COLO668 (cell line): ENCODE data around the gene PYGB.

ENCODE experiments used
- DNase-seq: peaks from one replicate; lab custom pipeline; 2025; ENCODE audit not compliant: unreplicated experiment; lab: John Stamatoyannopoulos, UW

The PYGB gene

DNA sequence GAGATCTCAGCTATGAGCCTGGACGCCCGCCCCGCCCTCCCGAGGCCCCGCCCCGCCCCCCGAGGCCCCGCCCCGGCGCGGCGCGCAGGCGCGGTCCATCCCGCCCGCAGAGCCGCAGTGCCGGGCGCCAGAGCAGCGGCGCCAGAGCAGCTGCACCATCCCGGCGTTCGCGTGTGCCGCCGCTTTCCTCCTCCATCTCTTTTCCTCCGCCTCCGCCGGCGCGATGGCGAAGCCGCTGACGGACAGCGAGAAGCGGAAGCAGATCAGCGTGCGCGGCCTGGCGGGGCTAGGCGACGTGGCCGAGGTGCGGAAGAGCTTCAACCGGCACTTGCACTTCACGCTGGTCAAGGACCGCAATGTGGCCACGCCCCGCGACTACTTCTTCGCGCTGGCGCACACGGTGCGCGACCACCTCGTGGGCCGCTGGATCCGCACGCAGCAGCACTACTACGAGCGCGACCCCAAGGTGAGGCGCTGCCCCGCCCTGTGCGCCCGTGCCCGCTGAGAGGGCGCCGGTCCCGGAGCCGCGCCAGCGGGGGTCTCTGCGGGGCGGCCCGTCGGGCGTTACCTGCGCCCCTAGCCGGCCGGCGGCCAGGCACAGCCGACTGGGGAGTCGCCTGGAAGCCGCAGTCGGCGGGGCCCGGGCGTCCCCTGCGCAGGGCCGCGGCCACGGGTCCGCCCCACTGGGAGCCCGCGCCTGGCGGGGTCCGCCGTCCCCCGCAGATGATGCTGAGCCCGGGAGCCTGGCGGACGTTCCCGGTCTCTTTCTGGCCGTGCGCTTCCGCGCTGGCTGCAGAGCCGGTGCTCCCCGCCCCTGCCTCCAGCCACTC, at the start of gene PYGB:
Gene PYGB (plus strand): TSS at position 130 of the 830 bp plus-strand sequence. CDS start 94 bp downstream, at position 224.
- DNase-seq = peak; percentile 93

DNA sequence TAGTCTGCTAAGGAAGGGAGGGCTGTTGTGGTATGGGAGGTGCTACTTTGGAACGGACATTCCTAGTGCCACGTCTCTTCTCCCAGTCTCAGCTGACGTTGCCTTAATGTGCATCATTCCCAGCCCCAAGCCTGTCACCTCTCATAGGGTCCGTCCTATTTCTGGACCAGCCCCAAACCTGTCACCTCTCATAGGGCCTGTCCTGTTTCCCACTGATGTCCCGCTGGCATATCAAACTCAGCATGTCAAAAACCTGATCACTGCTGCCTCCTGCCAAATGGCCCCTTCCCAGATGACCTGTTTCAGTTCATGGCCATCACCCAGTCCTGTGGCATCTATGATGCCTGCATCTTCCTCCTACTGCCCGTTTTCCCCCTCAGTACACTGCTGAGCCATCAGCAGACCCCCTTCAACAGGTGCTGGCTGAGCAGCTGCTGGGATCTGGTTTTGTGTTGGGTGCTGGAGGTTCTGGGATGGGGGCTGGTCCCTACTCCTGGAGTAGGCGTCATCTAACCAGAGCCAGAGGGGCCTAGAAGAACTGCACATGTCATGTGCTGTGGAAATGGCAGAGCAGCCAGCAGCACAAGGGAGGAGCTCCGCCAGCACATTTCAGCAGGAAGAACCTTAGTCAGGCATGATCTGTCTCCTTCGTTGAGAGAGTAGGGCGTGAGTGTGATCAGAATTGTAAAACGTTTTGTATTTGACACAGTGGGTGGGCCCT, 49.1 kb upstream of the PYGB start:
- no peak for DNase-seq

DNA sequence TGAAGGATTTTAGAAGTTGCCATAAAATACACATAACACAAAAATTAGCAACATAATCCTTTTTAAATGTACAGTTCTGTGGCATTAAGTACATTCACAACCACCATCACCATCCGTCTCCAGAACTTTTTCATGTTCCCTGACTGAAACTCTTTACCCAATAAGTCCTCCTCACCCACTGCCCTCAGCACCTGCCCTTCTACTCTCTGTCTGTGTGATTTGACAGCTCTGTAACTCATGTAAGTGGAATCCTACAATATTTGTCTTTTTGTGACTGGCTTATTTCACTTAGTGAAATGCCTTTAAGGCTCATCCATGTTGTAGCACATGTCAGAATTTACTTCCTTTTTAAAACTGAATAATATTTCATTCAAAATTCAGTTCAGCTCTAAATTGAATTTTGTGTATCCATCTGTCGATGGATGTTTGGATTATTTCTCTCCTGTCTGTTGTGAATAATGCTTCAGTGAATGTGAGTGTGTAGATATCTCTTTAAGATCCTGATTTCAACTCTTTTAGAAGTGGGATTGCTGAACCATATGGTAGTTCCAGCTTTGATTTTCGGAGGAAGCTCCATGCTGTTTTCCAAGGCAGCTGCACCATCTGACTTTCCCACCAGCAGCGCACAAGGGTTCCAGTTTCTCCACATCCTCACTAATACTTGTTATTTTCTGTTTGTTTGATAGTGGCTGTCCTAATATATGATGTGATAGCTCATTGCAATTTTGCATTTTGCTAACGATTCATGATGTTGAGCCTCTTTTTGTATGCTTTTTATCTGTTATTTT, 48.2 kb upstream of the PYGB start:
- no peak for DNase-seq

DNA sequence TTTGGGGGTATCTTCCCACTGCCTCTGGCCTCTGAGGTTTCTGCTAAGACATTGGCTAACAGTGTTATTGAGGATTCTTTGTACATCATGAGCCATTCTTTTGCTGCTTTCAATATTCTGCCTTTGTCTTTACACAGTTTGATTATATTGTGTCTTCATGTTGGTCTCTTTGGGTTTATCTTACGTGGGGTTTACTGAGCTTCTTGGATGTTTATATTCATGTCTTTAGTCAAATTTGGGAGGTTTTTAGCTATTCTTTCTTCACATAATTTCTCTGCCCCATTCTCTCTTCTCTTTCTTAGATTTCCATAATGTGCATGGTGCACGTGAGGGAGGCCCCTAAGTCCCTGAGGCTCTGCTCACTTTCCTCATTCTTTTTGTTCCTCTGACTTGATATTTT, 44.8 kb upstream of the PYGB start:
- DNase-seq = no peak

DNA sequence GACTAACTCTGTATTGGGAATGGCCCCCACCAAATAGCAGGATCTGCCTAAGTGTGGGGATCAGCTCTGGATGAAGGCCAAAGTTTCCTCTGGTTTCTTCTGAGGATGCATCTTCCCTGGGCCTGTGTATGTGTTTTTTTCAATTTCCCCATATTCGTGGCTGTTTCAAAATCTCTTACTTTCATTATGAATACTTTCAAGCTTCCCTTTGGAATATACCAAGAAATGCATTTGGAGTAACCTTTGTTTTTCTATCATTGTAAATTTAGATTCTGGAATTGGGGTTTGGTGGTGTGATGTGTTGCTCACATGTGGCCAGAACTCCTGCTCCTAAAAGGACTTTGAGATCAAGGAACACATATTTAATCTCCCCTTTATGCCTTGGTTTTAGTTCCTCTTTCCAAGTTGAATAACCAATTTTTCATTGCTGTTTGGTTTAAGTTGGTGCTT, 44.0 kb upstream of the PYGB start:
- no peak for DNase-seq

DNA sequence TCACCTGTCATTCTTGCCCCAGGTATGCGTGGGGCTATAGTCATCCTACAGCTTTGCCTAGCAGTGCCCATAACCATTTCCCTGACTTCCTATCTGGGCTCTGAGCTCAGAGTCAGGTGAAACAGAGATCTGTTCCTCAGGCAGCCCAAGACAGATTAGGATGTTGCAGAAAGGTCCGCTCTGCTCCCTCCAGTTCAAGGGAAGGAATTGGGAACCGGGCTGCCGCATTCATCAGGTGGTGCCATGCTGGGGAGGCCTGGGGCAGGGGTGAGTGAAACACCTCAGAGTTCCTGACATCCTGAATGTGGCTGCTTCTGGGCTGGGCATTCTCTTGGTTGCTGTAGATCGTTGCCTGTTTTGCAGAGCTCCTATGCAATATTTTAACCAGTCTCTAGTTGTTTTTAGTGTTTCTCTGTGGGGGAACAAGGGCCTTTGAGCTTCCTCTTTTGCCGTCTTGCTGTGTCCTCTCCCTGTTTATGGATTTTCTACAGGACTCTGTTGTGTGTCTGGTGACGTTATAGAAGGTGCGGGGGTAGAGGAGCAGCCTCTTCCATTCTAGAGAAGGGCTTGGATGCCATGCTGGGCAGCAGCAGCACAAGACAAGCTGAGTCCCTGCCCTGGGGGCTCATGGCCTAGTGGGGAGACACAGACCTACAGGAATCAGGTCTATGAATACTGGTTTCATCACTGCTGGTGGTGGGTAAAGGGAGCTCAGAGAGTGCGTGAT, 43.2 kb upstream of the PYGB start:
- DNase-seq = no peak

DNA sequence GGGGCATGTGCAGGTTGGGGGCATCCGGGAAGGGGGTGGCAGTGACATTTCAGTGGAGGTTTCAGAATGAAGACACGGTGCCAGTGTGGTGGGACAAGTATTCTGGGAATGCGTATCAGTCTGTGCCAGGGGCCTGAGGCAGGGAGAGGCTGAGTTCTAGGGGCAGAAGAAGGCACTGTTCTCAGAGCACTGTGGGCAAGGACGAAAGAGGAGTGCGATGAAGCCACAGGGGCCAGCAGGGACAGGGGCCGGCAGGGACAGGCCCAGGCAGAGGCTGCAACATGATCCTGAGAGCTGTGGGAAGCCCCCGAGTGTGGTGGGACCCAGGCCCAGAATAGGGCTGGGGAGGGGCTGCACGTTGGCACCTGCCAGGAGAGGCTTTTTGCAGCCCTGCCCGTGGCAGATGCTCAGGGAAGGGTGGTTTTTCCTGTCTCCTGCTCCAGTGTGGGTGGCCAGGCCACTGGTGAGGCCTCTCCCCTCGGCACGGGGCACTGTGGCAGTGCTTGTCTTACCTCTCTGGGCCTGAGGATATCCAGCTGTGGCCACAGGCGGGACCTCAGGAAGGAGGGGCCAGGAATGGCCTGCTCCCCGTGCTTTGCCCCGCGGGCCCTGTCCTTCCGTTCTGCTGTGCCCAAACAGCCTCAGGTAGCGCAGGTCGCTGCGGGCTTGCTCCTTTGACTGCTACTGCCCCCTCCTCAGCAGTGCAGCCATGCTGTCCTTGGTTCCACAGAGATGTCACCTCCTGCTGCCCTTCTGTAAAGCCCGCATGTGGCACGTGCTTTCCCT, 42.4 kb upstream of the PYGB start:
- DNase-seq = no peak

DNA sequence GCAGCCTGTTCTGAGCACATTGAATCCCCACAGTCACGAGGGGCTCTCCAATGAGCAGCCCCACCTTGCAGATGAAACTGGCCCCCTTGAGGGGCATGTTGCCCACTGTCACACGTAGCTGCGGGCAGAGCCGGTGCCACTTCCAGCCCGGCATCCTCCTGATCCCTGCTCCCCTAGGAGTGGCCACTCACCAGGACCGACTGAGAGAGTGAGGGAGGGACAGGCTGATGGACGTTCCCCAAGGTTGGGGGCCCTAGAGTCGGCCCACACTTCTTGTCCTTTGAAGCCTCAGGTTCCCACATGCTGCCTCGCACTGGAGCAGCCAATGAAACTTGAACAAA, 41.9 kb upstream of the PYGB start:
- DNase-seq = no peak

DNA sequence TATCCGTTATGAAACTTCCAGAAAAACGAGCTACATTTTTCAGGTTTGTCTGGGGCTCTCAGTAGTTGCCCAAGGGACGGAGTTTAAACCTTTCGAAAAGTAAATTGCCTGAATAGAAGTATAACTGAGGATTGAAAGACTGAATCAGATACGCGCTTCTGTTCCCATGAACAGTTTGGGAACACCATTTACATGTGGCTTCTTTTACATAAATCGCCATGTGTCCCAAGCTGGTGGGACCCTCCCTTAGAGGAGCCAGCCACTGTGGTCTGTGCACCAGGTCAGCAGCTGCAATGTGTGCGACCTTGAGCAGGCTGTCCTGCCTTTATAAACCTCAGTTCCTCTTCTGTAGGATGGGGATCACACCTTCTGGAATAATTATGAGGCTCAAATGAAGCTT, 41.3 kb upstream of the PYGB start:
- DNase-seq = no peak

DNA sequence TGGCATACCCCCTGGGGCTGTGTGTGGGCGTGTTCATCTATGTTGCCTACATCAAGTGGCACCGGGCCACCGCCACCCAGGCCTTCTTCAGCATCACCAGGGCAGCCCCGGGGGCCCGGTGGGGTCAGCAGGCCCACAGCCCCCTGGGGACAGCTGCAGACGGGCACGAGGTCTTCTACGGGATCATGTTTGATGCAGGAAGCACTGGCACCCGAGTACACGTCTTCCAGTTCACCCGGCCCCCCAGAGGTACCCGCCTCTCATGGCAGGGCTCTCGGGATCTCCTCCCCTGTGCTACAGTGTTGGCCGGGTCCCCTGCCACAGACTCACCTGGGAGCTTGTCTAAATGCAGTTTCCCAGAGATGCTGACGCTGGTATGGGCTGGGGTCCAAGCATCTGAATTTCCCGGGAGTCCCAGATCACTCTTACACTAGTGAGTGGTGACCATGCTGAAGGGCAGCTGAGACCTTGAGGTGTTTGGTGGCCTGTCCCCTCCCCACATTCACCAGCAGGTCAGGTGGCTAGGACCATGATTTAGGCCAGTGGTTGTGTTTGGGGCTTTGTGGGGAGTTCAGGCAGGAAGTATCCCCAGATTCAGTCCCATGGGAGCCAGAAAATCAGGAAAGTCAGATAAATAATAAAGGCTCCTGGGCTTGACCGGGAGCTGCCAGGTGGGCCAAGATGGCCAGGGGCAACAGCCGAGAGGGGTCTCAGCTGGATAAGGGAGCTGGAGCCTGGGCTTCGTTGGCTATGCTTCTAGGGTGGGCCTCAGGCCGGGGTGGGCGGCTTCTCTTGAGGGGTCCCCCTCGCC, 40.5 kb upstream of the PYGB start:
- no peak for DNase-seq

DNA sequence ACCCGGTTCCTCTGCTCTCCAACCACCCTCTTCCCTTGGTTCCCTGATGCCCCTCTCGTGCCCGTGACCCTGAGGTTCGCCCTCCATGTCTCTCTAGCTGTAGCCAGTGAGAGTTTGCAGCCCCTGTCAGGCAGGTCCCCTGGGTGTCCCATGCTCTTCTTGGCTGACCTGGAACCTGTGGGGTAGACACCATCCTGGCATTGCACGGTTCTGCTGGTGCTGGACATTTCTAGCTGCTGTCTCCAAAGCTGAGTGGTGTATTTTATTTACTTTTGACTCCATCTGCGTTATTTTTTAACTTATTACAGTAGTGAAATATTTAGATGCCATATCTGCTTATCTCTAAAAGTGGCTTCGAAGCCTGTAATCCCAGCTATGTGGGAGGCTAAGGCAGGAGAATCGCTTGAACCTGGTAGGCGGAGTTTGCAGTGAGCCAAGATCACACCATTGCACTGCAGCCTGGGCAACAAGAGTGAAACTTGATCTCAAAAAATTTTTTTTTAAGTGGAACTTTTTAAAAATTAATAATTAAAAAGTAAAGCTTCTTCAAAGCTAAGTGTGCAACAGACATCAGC, 39.8 kb upstream of the PYGB start:
- DNase-seq = no peak

DNA sequence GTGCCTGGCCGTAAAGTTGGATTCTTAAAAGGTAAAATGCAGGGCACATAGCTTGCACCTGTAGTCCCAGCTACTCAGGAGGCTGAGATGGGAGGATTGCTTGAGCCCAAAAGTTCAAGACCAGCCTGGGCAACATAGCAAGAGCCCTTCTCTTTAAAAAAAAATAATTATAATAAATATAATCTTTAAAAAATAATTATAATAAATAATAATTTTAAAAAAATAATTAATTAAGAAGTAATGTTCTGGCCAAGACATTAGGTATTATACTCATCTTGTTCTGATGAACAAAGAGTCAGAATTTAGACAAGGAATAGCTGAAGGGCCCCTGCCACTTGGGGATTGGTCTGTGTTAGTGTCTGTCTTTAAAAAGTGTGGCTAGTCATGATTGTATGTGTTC, 38.5 kb upstream of the PYGB start:
- no peak for DNase-seq

DNA sequence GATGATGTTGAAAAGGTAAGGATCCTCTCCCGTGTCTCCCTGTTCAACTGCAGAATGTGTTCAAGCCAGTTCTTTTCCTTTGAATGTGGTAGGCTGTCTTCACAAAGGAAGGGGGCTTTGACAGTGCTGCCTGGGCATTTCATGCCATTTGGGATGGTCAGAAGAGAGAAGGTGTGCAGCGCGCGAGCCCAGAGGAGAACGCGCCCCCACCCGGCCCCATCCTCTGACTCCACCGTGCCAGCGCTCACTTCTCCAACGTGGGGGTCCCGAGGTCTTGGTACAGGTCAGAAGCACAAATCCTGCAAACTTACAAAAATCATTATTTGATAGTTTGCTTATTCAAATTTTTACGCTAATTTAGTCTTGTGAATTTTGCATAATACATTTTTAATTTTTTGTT, 38.0 kb upstream of the PYGB start:
- no peak for DNase-seq

DNA sequence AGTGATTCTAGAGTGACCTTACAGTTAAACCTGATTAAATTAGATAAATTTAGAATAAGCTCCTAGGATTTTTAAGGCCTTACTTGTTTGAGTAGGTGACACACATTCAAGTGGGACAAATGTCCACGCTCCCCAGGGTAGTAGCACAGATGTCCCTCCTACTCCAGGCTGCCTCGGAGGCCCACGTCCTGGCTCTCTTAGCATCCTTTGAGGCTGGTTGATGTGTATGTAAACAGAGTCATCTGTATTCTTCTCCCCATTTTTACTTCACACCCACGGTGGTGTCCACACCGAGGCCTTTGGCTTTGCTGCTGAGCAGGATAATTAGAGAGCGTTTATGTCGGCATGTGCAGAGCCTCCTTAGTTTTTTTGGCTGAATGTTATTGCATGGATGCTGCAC, 36.6 kb upstream of the PYGB start:
- DNase-seq = no peak

DNA sequence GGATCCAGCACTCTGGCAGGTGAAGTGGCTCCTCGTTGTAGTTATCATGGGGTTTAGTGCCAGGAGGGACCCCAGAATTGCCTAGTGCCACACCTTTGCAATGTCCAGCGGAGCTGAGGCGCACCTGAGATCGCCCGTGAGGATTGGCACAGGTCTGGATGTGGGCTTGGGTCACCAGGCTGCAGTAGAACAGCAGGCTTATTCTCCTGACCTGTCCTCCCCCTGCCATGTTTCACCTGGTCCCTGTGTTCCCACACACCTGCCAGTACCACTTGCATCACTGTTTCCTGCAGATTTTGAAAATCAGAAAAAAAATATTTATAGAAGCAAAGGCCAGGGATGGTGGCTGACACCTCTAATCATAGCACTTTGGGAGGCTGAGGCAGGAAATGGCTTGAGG, 35.6 kb upstream of the PYGB start:
- DNase-seq = no peak

DNA sequence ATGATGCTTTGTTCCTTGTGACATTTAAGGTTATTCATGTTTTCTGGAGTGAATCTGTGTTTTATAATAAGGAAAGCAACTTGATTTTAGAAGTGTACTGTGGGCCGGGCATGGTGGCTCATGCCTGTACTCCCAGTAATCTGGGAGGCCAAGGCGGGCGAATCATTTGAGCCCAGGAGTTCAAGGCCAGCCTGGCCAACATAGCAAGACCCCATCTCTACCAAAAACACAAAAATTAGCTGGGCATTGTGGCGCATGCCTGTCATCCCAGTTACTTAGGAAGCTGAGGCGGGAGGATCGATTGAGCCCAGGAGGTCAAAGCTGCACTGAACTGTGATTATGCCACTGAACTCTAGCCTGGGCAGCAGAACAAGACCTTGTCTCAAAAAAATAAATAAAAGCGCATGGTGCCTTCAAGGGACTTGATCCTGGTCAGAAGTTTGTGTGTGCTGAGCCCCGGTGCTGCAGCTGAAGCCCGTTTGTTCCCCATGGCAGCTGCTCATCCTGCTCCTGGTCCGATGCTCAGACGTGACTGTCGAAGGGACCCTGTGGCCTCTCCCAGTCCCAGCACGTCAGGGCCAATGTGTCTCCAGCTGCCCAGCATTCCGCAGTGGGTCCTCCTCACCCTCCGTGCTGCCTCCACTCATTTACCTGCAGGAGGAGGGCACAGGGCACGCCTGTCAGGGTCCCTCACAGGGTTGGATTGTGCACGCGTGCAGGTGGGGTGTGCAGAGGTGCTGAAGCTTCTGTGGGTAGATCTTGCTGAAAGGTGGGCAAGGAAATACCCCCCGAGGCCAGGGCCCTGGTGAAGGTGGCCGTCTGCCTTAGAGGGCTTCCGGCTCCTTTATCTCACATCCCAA, 34.1 kb upstream of the PYGB start:
- DNase-seq = no peak

DNA sequence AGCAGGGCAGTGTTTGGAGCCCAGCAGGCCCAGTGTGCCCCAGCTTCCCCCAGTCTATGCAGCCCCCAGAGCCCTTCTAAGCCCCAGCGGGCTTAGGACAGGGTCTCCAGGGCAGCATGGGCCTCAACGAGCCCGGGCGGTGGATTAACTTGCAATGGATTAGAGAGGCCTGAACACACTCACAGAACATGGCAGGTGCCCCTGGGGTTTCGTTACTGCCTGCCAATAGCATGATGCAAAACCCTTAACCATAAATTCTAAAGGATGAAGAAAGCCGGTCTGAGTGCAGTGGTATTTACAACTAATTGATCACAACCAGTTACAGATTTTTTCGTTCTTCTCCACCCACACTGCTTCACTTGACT, 33.5 kb upstream of the PYGB start:
- no peak for DNase-seq

DNA sequence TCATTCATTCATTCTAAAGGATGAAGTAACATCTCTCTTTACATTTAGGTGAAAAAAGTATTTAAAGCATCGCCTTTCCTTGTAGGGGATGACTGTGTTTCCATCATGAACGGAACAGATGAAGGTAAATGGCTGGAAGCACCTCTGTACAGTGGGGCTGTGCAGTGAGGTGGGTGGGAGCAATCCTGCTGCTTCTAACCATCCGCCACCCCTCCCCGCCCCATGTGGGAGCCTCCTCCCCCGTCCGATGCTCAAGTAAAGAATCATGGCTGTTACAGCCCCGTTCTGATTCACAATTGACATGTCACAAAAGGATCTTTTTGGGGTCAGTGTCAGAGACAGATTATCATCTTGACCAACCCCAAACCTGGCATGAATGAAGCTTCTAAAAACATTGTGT, 33.1 kb upstream of the PYGB start:
- DNase-seq = no peak
